Measurements from ENCODE around the gene AP2A1. TPM values are rescaled to one million over a fixed set of nuclear protein-coding genes. Genes with fewer than 3 reads are reported as not detected.
A peak's percentile ranks its signal among the peaks of the same experiment; 100 is the strongest.

AP2A1 gene
- total and polyA plus RNA-seq, 3 donors from 2014 or later = 226 to 358 (median 301) TPM

GRCh38 chr19:49809941-49810389 lies 43.2 kb downstream of the AP2A1 start:
- intact Hi-C loops (cut with DNase I; ENCODE audit: low total_unique reads) = no loop called here
- WGBS, 2 donors = 88 to 100% methylated on average over 3 to 5 of the region's 5 CpGs
- no peaks in the 10 kb centered on the region for H3K36me3 ChIP-seq (ENCODE audit: low read depth, missing control alignments)
- peak overlapping the region; percentile 59 to 68 for H3K4me3 ChIP-seq
- H3K9me3 ChIP-seq = no peaks in the 10 kb centered on the region
- TF ChIP-seq CTCF (IDR thresholded peaks at IDR 0.05) = no peak
- TF ChIP-seq POLR2A (IDR thresholded peaks at IDR 0.05) = no peak
- no peak for DNase-seq
- no peaks in the 10 kb centered on the region for H3K27me3 ChIP-seq
- peak overlapping the region; percentile 71 to 88 for H3K27ac ChIP-seq
- H3K4me1 ChIP-seq = peaks cover 30% of the 10 kb centered on the region

DNA sequence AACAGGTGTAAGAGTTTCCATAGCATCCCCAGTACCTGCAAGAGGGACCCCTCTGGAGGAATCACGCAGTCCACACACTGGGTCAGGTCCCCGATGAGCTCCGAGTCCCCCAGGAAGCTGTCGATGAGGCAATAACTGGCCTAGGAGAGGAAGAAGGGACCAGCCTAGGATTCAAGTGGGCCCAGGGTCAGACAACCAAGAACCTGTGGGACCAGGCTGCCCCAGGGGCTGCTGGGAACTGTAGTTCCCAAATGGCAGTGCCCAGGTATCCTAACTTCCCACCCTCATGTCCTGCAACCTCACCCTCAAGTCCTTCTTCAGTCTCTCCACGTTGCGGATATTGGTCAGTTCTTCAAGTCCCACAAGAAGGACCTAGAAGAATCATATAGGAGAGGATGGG lies 44.5 kb downstream of the AP2A1 start:
- H3K27ac ChIP-seq = no peak overlapping the region
- no peak for DNase-seq
- H3K4me3 ChIP-seq = no peak overlapping the region
- H3K9me3 ChIP-seq = no peaks in the 10 kb centered on the region
- intact Hi-C loops (cut with DNase I; ENCODE audit: low total_unique reads) = no loop called here
- H3K36me3 ChIP-seq (ENCODE audit: low read depth, missing control alignments) = no peaks in the 10 kb centered on the region
- no peaks in the 10 kb centered on the region for H3K27me3 ChIP-seq
- TF ChIP-seq CTCF (IDR thresholded peaks at IDR 0.05) (no peak), POLR2A (IDR thresholded peaks at IDR 0.05) (no peak)
- peaks cover 30% of the 10 kb centered on the region for H3K4me1 ChIP-seq
- 93 to 96% methylated on average over 6 of the region's 6 CpGs for WGBS, 2 donors

GRCh38 chr19:49812452-49812996 lies 45.7 kb downstream of the AP2A1 start:
- no peak for DNase-seq
- peaks cover 30% of the 10 kb centered on the region for H3K4me1 ChIP-seq
- H3K27ac ChIP-seq = peak overlapping the region; percentile 85 to 95
- H3K4me3 ChIP-seq = peak overlapping the region; percentile 69 to 74
- TF ChIP-seq POLR2A (IDR thresholded peaks at IDR 0.05) = no peak
- no peak for TF ChIP-seq CTCF (IDR thresholded peaks at IDR 0.05)
- no peaks in the 10 kb centered on the region for H3K27me3 ChIP-seq
- intact Hi-C loops (cut with DNase I; ENCODE audit: low total_unique reads) = no loop called here
- no peaks in the 10 kb centered on the region for H3K9me3 ChIP-seq
- 32 to 55% methylated on average over 7 to 11 of the region's 11 CpGs for WGBS, 2 donors
- no peaks in the 10 kb centered on the region for H3K36me3 ChIP-seq (ENCODE audit: low read depth, missing control alignments)

DNA sequence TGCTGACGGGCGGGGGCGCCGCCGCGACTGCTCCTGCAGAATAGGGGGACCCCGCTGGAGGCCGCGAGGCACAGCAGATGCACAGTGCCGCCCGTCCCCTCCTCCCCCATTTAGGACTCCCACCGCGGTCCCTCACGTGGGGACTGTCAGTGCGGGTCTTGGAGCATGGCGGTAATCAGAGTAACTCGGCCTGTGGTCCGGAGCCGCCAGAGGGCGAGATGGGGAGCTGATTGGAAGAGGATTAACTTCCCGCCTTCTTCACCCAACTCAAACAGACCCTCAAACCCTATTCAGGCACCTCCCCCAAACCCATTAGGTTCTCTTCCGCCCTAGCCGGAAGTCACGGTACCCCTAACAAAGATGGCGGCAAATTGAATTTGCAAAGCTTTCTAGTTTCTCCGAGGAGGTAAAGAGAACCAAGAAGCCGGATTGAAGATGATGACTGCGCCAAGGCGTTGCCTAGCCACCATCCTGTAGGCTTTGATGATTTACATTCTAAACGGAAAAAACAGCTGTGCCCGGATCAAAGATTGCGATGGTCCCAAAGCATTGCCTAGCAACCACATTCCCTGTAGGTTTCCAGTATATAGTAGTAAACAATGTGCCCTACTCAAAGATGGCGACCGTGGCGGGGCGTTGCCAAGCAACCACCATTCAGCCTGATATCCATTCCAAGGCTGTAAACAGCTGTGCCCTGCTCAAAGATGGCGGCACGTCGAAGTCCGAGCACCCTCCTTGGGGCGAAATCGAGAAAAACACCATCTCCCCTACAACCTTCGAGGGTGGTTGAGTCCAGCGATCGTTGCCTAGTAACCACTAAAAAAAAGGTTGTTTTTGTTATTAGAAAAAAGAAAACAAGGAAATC lies 46.4 kb downstream of the AP2A1 start, which contains the start of gene FUZ:
Gene FUZ, minus strand, starts transcription at position 296 of the 865 bp plus-strand sequence. Its CDS starts 186 bp downstream, at position 110.
- no peaks in the 10 kb centered on the region for H3K36me3 ChIP-seq (ENCODE audit: low read depth, missing control alignments)
- no peaks in the 10 kb centered on the region for H3K9me3 ChIP-seq
- intact Hi-C loops (cut with DNase I; ENCODE audit: low total_unique reads) = no loop called here
- H3K4me1 ChIP-seq = peaks cover 26% of the 10 kb centered on the region
- H3K27me3 ChIP-seq = no peaks in the 10 kb centered on the region
- H3K27ac ChIP-seq = peak within 1 kb of the TSS; percentile 85 to 95
- no peak for TF ChIP-seq POLR2A (IDR thresholded peaks at IDR 0.05)
- peak in 2 of 3 experiments; percentile 20 to 26 for TF ChIP-seq CTCF (IDR thresholded peaks at IDR 0.05)
- peak; percentile 99 for DNase-seq
- peak within 1 kb of the TSS; percentile 69 to 74 for H3K4me3 ChIP-seq
- 0% methylated on average over 36 to 42 of the region's 45 CpGs for WGBS, 2 donors
